RWPE2 (cell line): ENCODE measurements around the gene MXRA8.

Source experiments
- ATAC-seq: fragments of 200-7000 bp; cut with Tn5 transposase; 3 replicates; pipeline ENCODE4 v1.9.1; 2021; ENCODE audit warnings: low read depth
- DNase-seq: peaks from one replicate; pipeline ENCODE4 v3.0.0-alpha.2; 2020; ENCODE audit warnings: low spot score
- H3K27ac ChIP-seq: fragments of 450-650 bp; 2 replicates; pipeline ENCODE4 v1.5.1; 2017; ENCODE audit warnings: mild to moderate bottlenecking; ENCODE audit not compliant: poor library complexity, severe bottlenecking
- H3K27me3 ChIP-seq: fragments of 250-450 bp; sonication (Bioruptor Pico); 2 replicates; pipeline ENCODE4 v1.5.1; 2021; ENCODE audit warnings: mild to moderate bottlenecking, moderate library complexity; ENCODE audit not compliant: insufficient read depth, poor library complexity, severe bottlenecking
- H3K36me3 ChIP-seq: fragments of 250-450 bp; sonication (Bioruptor Pico); 2 replicates; pipeline ENCODE4 v1.5.1; 2020; ENCODE audit warnings: low read depth, mild to moderate bottlenecking, moderate library complexity
- H3K4me1 ChIP-seq: fragments of 250-450 bp; sonication (Bioruptor Pico); 2 replicates; pipeline ENCODE4 v1.5.1; 2021; ENCODE audit warnings: mild to moderate bottlenecking, moderate library complexity; ENCODE audit not compliant: insufficient read depth, poor library complexity, severe bottlenecking
- H3K4me3 ChIP-seq: fragments of 250-450 bp; sonication (Bioruptor Pico); 2 replicates; pipeline ENCODE4 v1.5.1; 2021; ENCODE audit warnings: mild to moderate bottlenecking, moderate library complexity; ENCODE audit not compliant: severe bottlenecking
- H3K9me3 ChIP-seq: fragments of 250-450 bp; sonication (Bioruptor Pico); 2 replicates; pipeline ENCODE4 v1.5.1; 2021; ENCODE audit warnings: mild to moderate bottlenecking, moderate library complexity; ENCODE audit not compliant: severe bottlenecking
- TF ChIP-seq, protein P1 (sequence below): fragments of 450-650 bp; IDR thresholded peaks from one replicate; pipeline ENCODE4 v1.5.1; 2017; ENCODE audit warnings: mild to moderate bottlenecking, moderate library complexity; ENCODE audit not compliant: poor library complexity, severe bottlenecking

The MXRA8 gene

DNA sequence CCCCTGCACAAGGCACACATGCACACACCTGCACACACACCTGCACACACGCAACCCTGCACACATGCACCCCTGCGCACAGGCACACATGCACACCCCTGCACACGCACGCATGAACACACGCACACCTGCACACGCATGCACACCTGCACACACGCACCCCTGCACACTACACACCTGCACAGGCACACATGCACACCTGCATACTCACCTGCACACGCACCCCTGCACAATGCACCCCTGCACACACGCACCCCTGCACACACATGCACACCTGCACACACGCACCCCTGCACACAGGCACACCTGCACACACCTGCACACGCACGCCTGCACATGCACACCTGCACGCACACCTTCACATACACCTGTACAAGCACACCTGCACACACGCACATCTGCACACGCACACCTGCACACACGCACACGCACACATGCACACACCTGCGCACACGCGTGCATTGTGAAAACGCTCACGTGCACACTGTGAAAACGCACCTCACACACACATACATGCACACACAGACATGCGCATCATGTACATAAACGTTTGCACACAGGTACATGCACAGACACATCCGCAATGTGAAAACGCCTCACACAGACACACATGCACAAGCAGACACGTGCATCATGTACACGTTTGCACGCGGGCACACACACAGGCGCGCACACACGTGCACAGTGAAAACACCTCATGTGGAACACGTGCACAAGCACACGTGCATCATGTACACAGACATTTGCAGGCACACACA, 17.4 kb downstream of the MXRA8 start:
- H3K27ac ChIP-seq = no peak overlapping the region
- H3K36me3 ChIP-seq = peaks cover 43% of the 10 kb centered on the region

DNA sequence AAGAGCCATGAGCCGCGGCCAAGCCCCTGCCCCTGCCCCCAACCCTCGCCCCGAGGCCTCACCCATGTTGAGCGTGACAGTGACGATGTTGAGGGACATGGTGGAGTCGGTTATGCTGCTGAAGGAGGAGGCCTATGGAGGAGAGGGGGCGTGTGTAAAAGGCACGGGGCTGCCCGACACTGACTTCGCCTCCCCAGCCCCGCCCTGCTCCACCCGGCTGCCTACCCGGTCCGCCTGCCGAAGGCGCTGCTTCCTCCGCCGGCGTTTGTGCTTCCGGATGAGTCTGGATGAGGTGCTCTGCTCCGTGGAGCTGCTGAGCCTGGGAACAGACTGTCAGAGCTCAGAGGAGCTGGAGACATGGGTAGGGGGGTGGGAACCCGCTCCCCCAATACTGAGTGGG, 18.2 kb downstream of the MXRA8 start:
- DNase-seq = no peak
- H3K4me3 ChIP-seq = no peak overlapping the region
- peaks cover 12% of the 10 kb centered on the region for H3K4me1 ChIP-seq
- ATAC-seq = no peak
- H3K36me3 ChIP-seq = peaks cover 46% of the 10 kb centered on the region
- H3K27ac ChIP-seq = no peak overlapping the region
- H3K27me3 ChIP-seq = no peaks in the 10 kb centered on the region
- TF ChIP-seq, protein P1, sequence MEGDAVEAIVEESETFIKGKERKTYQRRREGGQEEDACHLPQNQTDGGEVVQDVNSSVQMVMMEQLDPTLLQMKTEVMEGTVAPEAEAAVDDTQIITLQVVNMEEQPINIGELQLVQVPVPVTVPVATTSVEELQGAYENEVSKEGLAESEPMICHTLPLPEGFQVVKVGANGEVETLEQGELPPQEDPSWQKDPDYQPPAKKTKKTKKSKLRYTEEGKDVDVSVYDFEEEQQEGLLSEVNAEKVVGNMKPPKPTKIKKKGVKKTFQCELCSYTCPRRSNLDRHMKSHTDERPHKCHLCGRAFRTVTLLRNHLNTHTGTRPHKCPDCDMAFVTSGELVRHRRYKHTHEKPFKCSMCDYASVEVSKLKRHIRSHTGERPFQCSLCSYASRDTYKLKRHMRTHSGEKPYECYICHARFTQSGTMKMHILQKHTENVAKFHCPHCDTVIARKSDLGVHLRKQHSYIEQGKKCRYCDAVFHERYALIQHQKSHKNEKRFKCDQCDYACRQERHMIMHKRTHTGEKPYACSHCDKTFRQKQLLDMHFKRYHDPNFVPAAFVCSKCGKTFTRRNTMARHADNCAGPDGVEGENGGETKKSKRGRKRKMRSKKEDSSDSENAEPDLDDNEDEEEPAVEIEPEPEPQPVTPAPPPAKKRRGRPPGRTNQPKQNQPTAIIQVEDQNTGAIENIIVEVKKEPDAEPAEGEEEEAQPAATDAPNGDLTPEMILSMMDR = no peak
- H3K9me3 ChIP-seq = no peaks in the 10 kb centered on the region

More for the DNA sequence above, 17.4 kb downstream of the MXRA8 start:
- no peak for ATAC-seq
- H3K4me3 ChIP-seq = no peak overlapping the region
- no peaks in the 10 kb centered on the region for H3K27me3 ChIP-seq
- peaks cover 20% of the 10 kb centered on the region for H3K4me1 ChIP-seq
- TF ChIP-seq, protein P1 = no peak
- H3K9me3 ChIP-seq = no peaks in the 10 kb centered on the region
- DNase-seq = no peak

DNA sequence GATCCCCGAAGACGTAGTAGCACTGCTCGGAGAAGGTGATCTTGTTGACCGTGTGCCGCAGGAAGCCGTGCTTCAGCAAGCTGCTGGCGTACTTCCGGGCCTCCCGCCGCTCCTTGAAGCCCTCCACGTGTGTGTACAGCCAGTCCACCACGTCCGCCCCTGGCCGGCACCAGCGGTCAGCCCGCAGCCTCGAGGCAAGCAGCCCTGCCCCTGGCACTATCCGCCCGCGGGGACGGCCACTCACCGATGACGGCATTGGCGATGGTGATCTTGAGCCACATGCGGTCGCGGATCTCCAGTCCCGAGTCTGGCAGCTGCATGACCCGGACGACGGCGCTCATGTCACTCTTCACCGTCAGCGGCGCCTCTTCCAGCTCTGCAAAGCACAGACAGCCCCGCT, 20.1 kb downstream of the MXRA8 start:
- H3K9me3 ChIP-seq = no peaks in the 10 kb centered on the region
- no peak overlapping the region for H3K4me3 ChIP-seq
- TF ChIP-seq, protein P1 = no peak
- H3K4me1 ChIP-seq = no peaks in the 10 kb centered on the region
- no peaks in the 10 kb centered on the region for H3K27me3 ChIP-seq
- ATAC-seq (no peak), DNase-seq (no peak)
- H3K27ac ChIP-seq = no peak overlapping the region
- peaks cover 46% of the 10 kb centered on the region for H3K36me3 ChIP-seq

DNA sequence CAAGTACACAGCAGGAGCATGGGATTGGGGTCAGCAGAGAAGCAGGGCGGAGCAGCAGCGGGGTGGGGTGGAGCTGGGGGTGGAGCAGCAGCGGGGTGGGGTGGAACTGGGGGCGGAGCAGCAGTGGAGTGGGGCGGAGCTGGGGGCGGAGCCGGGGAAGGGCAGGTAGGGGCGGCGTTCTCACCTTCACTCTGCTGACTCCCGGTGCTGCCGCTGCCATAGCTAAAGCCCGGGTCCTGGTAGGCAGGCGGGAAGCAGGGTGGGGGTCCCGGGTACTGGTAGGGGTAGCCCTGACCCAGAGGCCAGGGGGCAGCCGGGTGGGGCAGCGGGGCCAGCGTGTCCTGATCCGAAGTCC, 20.6 kb downstream of the MXRA8 start:
- Histone ChIP-seq H3K36me3 (peaks cover 46% of the 10 kb centered on the region), H3K27me3 (no peaks in the 10 kb centered on the region), H3K4me3 (no peak overlapping the region), H3K27ac (no peak overlapping the region), H3K9me3 (no peaks in the 10 kb centered on the region), H3K4me1 (no peaks in the 10 kb centered on the region)
- TF ChIP-seq, protein P1 = no peak
- no peak for DNase-seq
- peak; percentile 69 for ATAC-seq
